GM21423 (cell line): ENCODE measurements around the gene ASF1B.
A peak's percentile ranks its signal among the peaks of the same experiment; 100 is the strongest.

ENCODE experiments used
- ATAC-seq: cut with Tn5 transposase; IDR thresholded peaks from one replicate; pipeline ENCODE4 v1.9.1; 2021; ENCODE audit warnings: mild to moderate bottlenecking, moderate library complexity; ENCODE audit not compliant: unreplicated experiment

ASF1B gene

DNA sequence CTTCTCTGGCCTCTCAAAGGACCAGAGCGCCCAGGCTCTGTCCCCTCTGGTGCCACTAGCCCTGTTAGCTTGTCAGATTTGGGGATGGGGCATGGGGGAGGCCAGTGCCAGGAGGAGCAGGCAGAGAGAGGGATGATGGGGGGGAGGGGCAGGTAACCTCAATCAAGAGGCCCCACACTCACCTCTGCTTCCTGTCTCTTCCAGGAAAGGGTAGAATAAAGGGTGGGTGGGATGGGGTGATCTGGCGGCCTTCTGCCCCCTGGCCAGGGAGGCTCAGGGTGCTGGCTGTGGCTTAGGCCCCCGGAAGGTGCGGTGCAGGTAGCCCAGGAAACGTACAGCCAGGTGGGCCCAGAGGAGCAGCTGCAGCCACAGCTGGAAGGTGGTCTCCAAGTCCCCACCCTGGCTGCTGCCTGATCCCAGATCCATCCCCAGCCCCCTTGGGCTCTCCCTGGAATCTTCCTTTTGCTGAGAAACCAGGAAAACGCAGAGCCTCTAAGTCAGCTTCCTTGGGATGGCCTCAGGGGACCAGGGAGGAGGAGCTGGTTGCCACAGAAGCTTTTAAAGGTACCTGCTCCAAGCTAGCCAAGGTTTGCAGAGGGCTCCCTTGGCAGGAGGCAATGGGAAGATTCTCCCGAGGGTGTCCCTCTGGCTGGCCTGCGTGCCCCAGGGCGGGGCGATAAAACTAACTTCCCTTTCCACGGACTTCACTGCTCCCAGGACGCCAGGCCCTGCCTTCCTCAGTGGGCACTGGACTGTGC lies 24.2 kb downstream of the ASF1B start:
- ATAC-seq = no peak

DNA sequence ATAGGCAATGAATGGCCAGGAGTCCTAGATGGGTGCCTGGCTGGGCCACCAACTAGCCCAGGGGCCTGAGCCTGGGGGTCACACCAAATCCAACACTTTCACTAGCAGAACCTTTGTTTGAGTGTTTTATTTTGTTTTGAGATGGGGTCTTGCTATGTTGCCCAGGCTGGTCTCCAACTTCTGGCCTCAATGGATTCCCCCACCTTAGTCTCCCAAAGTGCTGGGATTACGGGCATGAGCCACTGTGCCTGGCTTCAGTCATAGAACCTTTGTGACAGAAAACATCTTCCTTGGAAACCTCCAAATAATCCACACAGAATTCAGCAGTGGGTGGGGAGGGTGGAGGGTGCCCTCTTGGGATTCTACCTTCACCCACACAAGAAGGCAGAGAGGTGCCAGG lies 24.9 kb downstream of the ASF1B start:
- ATAC-seq = no peak

DNA sequence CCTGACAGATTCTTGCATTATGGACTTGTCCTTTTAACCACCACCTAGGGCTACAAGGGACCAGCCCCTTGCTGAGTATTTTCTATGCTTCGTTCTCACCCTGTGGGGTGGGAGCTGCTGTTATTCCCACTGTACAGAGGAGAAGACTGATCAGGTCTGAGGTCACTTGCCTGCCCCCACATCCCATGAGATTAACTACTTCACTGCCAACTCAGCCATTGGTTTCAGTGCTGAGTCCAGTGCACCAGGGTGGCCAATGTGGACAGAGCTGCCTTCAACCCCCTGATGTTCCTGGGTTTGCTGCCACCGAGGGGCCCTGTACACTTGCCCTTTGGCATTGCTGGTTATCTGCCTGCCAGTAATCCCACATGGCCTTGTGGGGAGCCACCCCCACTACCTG lies 25.7 kb downstream of the ASF1B start:
- no peak for ATAC-seq

DNA sequence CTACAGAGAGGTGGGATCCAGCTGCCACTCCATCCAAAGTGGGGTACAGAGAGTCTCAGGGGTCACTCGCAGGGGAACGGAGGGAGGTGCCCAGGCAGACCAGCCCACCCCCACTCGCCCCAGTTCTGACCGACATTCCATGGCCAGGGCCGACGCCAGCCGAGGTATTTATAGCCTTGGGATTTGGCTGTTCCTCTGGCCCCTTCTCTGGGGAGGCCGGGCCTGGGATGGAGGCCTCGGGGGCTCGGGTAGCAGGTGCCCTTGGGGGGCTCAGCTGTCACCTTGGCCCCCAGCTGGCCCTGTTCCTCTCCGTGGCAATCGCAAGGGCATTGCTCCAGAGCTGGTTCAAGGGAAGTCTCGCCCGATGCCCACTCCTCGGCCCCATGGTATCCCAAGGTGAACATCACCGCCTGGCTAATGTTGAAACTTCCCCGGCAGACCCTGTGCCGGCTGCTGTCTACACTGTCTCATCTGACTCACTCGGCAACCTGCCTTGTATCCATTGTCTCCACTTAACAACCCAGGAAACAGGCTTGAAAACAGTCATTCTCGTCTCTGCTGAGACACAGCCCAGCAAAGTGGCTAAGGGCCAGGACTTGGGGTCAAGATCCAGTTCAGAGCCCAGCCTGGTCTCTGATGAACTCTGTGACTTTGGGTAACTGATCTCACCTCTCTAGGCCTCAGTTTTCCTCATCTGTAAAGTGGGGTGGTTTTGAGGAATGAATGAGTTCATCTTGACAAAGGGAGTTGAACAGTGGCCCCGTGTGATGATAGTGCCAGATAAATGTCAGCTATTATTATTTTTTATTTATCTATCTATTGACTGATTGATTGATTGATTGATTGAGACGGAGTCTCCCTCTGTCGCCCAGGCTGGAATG lies 28.6 kb downstream of the ASF1B start:
- ATAC-seq = no peak

DNA sequence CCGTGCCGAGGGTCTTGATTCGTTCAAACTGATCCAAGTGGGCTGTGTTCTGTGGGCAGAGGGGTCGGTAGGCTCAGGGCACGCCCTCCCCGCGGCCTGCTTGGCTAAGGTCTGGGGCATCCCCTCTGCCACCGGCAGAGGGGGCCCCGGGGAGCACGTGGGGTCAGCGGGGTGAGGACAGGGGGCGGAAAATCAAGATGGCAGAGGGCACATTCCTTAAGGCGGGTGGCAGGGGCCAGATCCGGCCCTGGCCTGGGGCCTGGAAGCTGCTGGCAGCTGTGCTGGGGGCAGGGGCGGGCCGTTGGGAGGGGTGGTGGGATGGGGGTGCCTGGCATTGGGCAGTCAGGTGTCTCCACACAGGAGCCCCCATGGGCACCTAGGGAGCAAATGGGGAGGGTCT lies 29.5 kb downstream of the ASF1B start:
- ATAC-seq = no peak

DNA sequence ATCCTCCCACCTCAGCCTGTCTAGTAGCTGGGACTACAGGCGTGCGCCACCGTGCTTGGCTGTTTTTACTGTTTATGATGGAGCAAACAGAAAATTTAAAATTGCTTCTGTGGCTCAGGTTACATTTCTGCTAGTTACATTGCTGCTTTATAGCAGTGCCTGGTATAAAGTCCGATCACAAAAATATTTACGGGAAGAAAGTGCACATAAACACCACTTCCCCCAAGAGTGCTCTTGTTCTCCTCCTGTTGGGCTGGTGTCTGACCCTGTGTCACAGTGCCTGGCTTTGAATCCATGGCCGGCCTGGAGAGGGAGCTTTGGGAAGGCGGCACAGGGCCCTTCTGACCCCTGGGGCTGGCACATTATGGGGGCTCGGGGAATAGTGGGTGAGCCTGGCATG lies 30.7 kb downstream of the ASF1B start:
- ATAC-seq = no peak

DNA sequence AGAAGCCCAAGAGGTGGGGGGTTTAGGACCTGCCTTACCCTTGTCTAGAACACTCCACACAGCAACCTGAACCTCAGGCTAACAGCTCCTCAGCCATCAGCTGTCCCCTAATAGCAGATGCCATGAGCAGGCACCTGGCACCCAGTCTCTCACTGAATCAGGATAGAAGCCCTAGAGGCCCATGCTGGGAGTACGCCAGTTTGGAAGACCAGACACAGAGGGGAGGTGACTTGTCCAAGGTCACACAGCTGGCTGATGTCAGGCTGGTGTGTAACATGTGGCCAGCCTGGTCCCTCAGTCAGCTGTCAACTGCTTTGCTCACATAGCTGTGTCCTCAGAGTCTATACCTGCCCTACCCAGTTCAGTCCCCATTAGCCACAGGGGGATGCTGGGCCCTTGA lies 33.1 kb downstream of the ASF1B start:
- ATAC-seq = no peak

DNA sequence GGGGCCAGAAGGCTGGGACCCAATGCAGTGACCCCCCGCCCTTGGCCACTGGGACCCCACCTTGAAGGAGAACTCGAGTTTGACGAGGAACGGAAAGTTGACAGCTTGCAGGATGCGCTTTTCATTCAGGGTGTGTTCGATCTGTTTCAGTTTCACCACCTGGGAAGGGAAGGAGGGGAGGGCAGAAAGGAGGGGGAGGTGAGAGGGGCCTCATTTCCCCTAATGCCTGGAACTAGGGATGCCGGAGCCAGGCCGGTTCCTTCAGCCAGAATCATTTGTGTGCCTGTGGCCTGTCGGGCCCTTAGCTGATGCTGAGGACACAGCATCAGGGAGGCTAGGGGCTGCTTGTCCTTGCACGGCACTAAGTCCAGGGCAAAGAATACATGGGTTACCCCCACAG lies 33.6 kb downstream of the ASF1B start:
- no peak for ATAC-seq

DNA sequence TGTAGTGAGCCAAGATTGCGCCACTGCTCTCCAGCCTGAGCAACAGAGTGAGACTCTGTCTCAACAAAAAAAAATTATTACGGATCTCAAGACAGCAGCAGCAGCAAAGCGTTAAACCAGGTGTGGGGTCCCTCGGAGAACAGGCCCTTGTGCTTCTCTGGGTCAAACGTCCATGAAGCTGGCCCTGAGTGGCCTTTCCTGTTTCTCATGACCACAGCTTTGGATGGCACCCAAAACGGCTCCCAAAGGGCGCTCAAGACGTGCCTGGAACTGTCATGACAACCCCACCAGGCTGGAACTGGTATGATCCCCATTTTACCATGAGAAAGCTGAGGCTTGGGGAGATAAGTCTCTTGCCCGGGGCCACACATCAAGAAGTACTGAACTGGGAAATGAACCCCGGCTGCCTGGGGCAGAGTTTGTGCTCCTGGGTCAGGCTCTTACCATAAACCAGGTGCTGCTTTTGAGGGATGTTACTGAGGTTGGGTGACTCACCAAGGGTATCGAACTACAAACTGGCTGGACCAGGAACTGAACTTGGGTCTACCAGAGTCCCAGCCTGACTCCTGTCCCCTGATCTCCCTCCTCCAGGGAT lies 34.2 kb downstream of the ASF1B start:
- ATAC-seq = no peak

DNA sequence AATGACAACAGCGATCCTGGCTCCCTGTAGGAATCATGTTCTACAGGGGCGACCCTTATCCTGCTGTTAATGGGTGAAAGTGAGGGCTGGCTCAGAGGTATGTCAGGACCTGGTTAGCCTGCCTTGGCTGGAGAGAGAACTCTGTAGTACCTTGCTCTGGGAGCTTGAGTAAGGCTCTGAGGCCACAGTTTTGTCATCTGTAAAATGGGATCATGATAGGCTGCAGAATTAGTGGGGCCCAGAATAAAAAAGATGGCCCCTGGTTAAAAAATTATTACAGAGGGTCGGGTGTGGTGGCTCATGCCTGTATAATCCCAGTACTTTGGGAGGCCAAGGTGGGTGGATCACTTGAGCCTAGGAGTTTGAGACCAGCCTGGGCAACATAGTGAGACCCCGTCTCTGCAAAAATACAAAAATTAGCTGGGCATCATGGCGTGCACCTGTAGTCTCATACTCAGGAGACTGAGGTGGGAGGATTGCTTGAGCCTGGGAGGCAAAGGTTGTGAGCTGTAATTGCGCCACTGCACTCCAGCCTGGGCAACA lies 35.3 kb downstream of the ASF1B start:
- no peak for ATAC-seq

DNA sequence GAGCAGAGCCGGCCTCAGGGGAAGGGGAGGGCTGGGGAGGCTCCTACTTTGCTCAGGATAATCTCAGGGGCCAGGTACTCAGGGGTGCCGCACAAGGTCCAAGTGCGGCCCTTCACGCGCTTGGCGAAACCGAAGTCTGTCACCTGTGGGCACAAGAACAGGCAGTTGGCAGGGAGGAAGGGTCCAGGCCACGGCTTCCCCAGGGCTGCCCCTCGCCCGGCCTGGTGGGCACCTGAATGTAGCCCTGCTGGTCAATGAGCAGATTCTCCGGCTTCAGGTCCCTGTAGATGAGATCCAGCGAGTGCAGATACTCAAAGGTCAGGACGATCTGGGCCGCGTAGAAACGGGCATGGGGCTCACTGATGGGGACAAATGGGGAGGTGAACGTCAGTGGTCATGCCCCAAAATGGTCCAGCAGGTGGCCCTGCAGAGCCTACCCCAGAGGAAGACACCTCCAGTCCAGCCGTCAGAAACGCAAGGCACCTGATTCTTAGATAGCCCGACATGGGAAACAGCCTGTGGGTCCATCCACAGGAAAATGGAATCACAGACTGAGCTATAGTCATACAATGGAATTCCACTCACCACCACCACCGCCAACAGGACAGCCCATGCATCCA lies 38.7 kb downstream of the ASF1B start:
- no peak for ATAC-seq

DNA sequence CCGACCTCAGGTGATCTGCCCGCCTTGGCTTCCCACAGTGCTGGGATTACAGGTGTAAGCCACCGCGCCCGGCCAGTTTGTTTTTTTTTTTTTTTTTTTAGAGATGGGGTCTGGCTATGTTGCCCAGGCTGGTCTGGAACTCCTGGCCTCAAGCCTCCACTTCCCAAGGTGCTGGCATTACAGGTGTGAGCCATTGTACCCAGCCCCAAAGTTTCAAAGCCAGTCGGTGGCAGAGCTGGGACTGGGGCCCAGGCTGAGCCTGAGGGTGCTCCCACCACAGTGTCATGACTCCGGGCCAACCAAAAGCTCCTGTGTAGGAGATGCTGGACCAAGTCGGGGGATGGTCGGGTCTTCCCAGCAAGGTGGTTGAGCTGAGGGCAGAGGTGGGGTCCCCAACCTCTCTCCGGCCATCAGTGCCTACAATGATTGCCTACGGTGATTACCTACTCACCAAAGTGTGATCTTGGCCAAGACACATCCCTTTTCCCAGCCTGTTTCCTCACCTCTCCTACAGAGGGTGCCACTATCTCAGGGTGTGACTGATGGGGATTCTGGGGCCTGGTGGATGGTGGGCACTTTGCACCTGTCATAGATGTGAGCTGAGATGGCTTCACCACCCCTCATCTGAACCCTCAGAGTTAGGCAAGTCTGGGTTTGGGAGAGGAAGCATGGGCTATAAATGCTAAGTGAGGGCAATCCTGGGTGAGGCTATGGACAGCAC lies 40.0 kb downstream of the ASF1B start:
- ATAC-seq = no peak

DNA sequence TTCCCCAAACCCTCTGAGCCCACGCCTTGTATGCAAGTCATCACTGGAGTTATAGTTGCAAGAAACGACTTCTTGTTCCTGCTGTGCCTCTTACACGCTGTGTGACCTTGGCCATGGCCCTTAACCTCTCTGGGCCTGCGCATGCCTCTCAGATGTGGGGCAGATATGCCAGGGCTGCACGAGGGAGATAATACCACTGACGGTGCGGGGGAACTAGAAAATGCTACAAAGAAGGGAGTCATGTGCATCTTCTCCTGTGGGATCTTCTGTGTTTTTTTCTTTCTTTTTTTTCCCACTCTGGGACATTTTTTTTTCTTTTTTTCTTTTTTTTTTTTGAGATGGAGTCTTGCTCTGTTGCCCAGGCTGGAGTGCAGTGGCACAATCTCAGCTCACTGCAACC lies 41.5 kb downstream of the ASF1B start:
- no peak for ATAC-seq

DNA sequence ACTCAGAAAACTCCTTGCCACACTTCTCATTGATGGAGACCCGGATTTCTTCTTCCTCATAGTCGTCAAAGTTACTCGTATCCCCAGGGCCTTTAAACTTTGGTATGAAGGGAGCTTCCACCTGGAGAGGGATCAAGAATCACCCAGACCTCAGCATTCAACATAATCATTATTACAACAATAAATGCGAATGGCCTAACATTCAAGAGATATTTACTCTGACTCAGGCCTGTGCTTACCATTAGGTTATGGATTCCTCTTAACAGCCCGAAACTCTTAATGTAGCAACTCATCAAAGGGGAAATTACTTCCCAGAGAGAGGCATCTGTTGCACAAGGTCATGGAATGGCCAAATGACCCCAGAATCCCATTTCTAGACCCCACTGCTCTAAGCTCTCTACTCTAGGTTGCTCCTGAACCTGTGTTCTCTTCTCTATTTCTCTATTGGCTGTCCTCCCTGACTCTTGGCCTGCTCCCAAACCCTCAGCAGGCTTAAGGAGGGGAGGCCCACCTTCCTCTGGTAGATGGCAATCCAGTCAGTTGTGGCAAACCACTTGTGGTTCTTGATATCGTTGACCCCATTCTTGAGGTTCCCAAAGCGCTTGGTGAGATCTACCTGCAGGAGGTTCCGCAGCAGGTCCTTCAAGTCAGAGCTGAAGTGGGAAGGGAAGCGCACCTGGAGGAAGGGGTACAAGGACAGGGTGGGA lies 43.1 kb downstream of the ASF1B start:
- no peak for ATAC-seq

DNA sequence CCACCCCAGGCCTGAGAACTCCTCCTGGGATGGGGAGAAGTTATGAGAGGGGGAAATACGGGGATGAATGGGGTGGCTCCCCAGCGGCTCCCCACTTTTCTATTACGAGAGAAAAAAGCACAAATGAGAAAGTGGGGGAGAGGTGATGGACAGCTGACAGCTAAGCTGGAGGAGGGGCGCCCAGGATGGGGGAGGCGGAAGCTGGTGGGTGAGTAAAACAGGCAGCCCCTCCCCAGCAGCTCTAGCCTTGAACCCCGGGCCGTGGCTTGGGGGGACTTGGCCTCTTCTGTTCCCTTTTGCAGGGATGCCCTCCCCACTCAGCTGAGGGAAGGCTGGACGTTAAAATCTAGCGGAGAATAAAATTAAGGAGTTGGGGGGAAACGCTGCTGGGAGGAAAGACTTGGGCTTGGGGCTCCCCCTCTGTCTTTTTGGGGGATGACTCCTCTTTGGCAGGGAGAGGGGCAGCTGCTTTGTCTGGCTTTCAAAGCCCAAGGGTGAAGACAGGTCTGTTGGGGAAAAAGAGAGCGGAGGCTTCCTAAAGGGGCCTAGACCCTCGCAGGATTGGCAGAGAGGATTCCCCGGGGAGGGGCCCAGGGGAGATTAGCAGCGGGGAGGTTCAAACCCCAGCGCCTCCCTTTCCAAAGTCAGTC lies 44.5 kb downstream of the ASF1B start:
- ATAC-seq = peak; percentile 5

DNA sequence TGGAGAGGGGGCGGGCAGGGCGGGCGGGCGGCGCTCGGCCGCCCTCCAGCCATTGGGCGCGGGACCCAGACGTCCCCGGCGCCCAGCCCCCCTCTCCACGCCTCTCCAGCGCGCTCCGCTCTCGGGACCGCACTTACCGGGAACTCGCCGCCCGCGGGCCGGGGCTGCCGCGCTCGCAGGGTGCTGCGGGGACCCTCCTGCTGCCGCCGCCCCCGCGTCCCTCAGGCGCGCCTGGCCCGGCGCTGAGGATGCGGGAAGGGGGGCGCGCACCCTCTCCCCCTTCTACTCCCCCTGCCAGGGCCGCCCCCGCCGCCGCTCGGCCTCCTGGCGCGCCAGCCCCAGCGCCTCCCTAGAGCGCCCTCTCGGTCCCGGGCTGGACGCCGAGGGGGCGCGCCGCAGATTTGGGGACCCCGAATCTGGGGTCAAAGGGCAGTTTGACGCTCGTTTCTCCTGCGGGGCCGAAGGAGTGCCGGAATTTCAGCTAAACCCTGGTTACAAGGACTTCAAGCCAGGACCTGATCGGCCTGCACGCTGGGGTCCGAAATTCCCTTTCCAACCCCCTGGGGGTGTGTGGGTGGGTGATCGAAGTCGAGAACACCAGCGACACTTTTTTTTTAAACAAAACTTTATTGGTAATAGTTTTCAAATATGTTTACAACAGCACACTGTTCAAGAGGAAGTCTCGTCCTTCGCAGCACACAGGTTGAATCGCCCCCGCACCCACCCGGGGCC lies 45.1 kb downstream of the ASF1B start:
- ATAC-seq = peak; percentile 57

DNA sequence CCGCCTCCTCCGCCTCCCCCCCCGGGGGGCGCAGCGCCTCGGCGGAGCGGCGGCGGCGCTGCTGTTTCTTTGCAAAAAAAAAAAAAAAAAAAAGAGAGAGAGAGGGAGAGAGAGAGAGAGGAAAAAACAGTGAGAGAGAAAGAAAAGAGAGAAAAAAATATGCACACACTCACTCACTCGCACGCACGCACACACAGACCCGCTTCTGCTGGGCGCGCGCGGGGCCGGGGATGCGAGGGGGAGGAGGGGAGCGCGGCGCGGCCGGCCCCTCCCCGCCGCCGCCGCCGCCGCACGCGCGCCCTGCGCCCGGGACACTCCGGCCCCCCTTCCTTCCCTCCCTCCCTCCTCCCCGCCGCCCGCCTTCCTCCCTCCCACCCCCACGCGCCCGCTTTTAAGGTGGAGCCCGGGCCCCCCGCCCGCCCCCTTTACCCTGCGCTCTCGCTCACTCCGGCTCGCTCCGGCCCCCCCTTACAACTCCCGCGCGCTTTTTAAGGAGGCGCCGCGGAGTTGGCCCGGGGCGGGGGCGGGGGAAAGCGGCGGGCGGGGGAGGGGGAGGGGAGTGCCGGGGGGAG lies 45.8 kb downstream of the ASF1B start, which contains the start of gene SAMD1:
Gene SAMD1 (minus strand): TSS at position 243 of the 572 bp plus-strand sequence.
- peak; percentile 40 for ATAC-seq
